Chondrocyte (in vitro differentiated cells): ENCODE data around the gene LRRC75B. TPM values are rescaled to one million over a fixed set of nuclear protein-coding genes. Genes with fewer than 3 reads are reported as not detected.
"Not testable (repeated sequence)": the region's sequence is repeated elsewhere in the genome, so short reads cannot be mapped to it uniquely, and the experiment has no call there.

Source experiments
- DNase-seq: peaks from one replicate; pipeline ENCODE4 v3.0.0; 2021; ENCODE audit warnings: mixed read lengths, low spot score
- H3K27ac Mint-ChIP-seq: one replicate; pipeline ENCODE4 v1.8.0; 2021; ENCODE audit warnings: mild to moderate bottlenecking, moderate library complexity, mixed read lengths; ENCODE audit not compliant: unreplicated experiment
- H3K27me3 Mint-ChIP-seq: 2 replicates; pipeline ENCODE4 v1.8.0; 2021; ENCODE audit warnings: low read depth, mixed read lengths
- H3K36me3 Mint-ChIP-seq: 2 replicates; pipeline ENCODE4 v1.8.0; 2021; ENCODE audit warnings: low read depth, mixed read lengths
- H3K4me1 Mint-ChIP-seq: 2 replicates; pipeline ENCODE4 v1.8.0; 2021; ENCODE audit warnings: low read depth, mild to moderate bottlenecking, mixed read lengths
- H3K4me3 Mint-ChIP-seq: one replicate; pipeline ENCODE4 v1.8.0; 2021; ENCODE audit warnings: mild to moderate bottlenecking, moderate library complexity, mixed read lengths; ENCODE audit not compliant: unreplicated experiment
- H3K9me3 Mint-ChIP-seq: 2 replicates; pipeline ENCODE4 v1.8.0; 2021; ENCODE audit warnings: low read depth, mixed read lengths
- CTCF ChIP-seq: fragments of 200-600 bp; sonication (generic); IDR thresholded peaks from 2 replicates; pipeline ENCODE4 v1.5.0; 2021; ENCODE audit warnings: antibody characterized with exemption, mild to moderate bottlenecking, moderate library complexity
- total RNA-seq: library from RNA; stranded (reverse); gene quantifications from 3 replicates; pipeline ENCODE4 v1.2.1, GENCODE V29; 2021

Gene LRRC75B
- total RNA-seq, 1 donor from 2014 or later: 8.6 TPM

- Mint-ChIP-seq H3K9me3 (no peaks in the 10 kb centered on the region), H3K4me3 (no peak overlapping the region), H3K27ac (no peak overlapping the region), H3K27me3 (no peaks in the 10 kb centered on the region), H3K4me1 (peaks cover 10% of the 10 kb centered on the region), H3K36me3 (no peaks in the 10 kb centered on the region)
- no peak for DNase-seq
- TF ChIP-seq CTCF: no peak
These were observed 6.6 kb upstream of the LRRC75B start for GRCh38 chr22:24599514-24599913.

GRCh38 chr22:24597076-24597475, 4.2 kb upstream of the LRRC75B start:
- peak; percentile 9 for DNase-seq
- H3K36me3 Mint-ChIP-seq, H3K4me3 Mint-ChIP-seq, H3K27ac Mint-ChIP-seq, H3K27me3 Mint-ChIP-seq, H3K4me1 Mint-ChIP-seq, H3K9me3 Mint-ChIP-seq: not testable (repeated sequence)

- H3K36me3 Mint-ChIP-seq: no peaks in the 10 kb centered on the region
- no peak overlapping the region for H3K4me3 Mint-ChIP-seq
- no peak overlapping the region for H3K27ac Mint-ChIP-seq
- no peak for TF ChIP-seq CTCF
- no peaks in the 10 kb centered on the region for H3K27me3 Mint-ChIP-seq
- DNase-seq: peak; percentile 38
- H3K4me1 Mint-ChIP-seq: peaks cover 9% of the 10 kb centered on the region
- H3K9me3 Mint-ChIP-seq: no peaks in the 10 kb centered on the region
These were observed 3.0 kb upstream of the LRRC75B start for GRCh38 chr22:24595863-24596262.

- H3K27ac Mint-ChIP-seq: no peak overlapping the region
- peaks cover 9% of the 10 kb centered on the region for H3K4me1 Mint-ChIP-seq
- no peak for DNase-seq
- no peaks in the 10 kb centered on the region for H3K9me3 Mint-ChIP-seq
- no peak for TF ChIP-seq CTCF
- no peak overlapping the region for H3K4me3 Mint-ChIP-seq
- H3K36me3 Mint-ChIP-seq: no peaks in the 10 kb centered on the region
- no peaks in the 10 kb centered on the region for H3K27me3 Mint-ChIP-seq
These were observed 2.4 kb upstream of the LRRC75B start for GRCh38 chr22:24595228-24595627.

GRCh38 chr22:24594569-24595120, 1.8 kb upstream of the LRRC75B start:
- H3K27me3 Mint-ChIP-seq: no peaks in the 10 kb centered on the region
- peaks cover 9% of the 10 kb centered on the region for H3K4me1 Mint-ChIP-seq
- no peaks in the 10 kb centered on the region for H3K9me3 Mint-ChIP-seq
- TF ChIP-seq CTCF: no peak
- H3K4me3 Mint-ChIP-seq: no peak overlapping the region
- H3K27ac Mint-ChIP-seq: no peak overlapping the region
- DNase-seq: no peak
- no peaks in the 10 kb centered on the region for H3K36me3 Mint-ChIP-seq

- H3K9me3 Mint-ChIP-seq: no peaks in the 10 kb centered on the region
- no peaks in the 10 kb centered on the region for H3K27me3 Mint-ChIP-seq
- DNase-seq: no peak
- no peak for TF ChIP-seq CTCF
- H3K36me3 Mint-ChIP-seq: no peaks in the 10 kb centered on the region
- peak overlapping the region; percentile 72 for H3K4me3 Mint-ChIP-seq
- peaks cover 9% of the 10 kb centered on the region for H3K4me1 Mint-ChIP-seq
- no peak overlapping the region for H3K27ac Mint-ChIP-seq
These were observed 1.1 kb upstream of the LRRC75B start for GRCh38 chr22:24593836-24594568.

GRCh38 chr22:24593559-24593835, 624 bp upstream of the LRRC75B start:
- not testable (repeated sequence) for DNase-seq, H3K36me3 Mint-ChIP-seq, H3K4me1 Mint-ChIP-seq, H3K9me3 Mint-ChIP-seq, H3K27me3 Mint-ChIP-seq
- Mint-ChIP-seq H3K27ac (peak overlapping the region; percentile 76), H3K4me3 (peak overlapping the region; percentile 72)
